ENCODE measurements around the gene PSMD13. TPM values are rescaled to one million over a fixed set of nuclear protein-coding genes. Genes with fewer than 3 reads are reported as not detected.
"Not testable (repeated sequence)": the region's sequence is repeated elsewhere in the genome, so short reads cannot be mapped to it uniquely, and the experiment has no call there.

The PSMD13 gene
- total and polyA plus RNA-seq, 2 experiments from 2014 or later = 91.8 to 146 TPM

- H3K9me3 ChIP-seq (ENCODE audit: low read depth) = no peaks in the 10 kb centered on the region
- H3K36me3 ChIP-seq (replicated peaks; ENCODE audit: insufficient read depth, low read depth) = no peaks in the 10 kb centered on the region
- no peaks in the 10 kb centered on the region for H4K20me1 ChIP-seq (ENCODE audit: insufficient read depth, poor library complexity, severe bottlenecking)
- H3K27me3 ChIP-seq = no peaks in the 10 kb centered on the region
- H2AFZ ChIP-seq = no peak overlapping the region
- DNase-seq (ENCODE audit: low spot score) = no peak
- no peak overlapping the region for H3K27ac ChIP-seq
- WGBS (ENCODE audit: low lambda C conversion rate, missing lambda C conversion rate) = 86% methylated on average over 21 of the region's 29 CpGs
- no peaks in the 10 kb centered on the region for H3K79me2 ChIP-seq
- no peak for TF ChIP-seq EZH2phosphoT487 (IDR thresholded peaks at IDR 0.05; ENCODE audit: low read depth, severe bottlenecking, unreplicated experiment)
- no peak for TF ChIP-seq EZH2 (IDR thresholded peaks at IDR 0.05; ENCODE audit: borderline replicate concordance)
- no peak for TF ChIP-seq CTCF (IDR thresholded peaks at IDR 0.05; ENCODE audit: poor library complexity)
- peaks cover 15% of the 10 kb centered on the region for H3K4me1 ChIP-seq (ENCODE audit: insufficient read depth)
- H3K9me2 ChIP-seq (replicated peaks; ENCODE audit: insufficient read depth) = no peaks in the 10 kb centered on the region
- H3K4me2 ChIP-seq = no peak overlapping the region
- no peak overlapping the region for H3K4me3 ChIP-seq
Observed at GRCh38 chr11:285021-285893, 48.5 kb downstream of the PSMD13 start.

- H3K4me3 ChIP-seq = no peak overlapping the region
- no peaks in the 10 kb centered on the region for H3K79me2 ChIP-seq
- no peaks in the 10 kb centered on the region for H4K20me1 ChIP-seq (ENCODE audit: insufficient read depth, poor library complexity, severe bottlenecking)
- H3K4me2 ChIP-seq = no peak overlapping the region
- no peaks in the 10 kb centered on the region for H3K9me2 ChIP-seq (replicated peaks; ENCODE audit: insufficient read depth)
- DNase-seq (ENCODE audit: low spot score) = no peak
- no peak for TF ChIP-seq EZH2 (IDR thresholded peaks at IDR 0.05; ENCODE audit: borderline replicate concordance)
- no peak for TF ChIP-seq CTCF (IDR thresholded peaks at IDR 0.05; ENCODE audit: poor library complexity)
- no peak for TF ChIP-seq EZH2phosphoT487 (IDR thresholded peaks at IDR 0.05; ENCODE audit: low read depth, severe bottlenecking, unreplicated experiment)
- 93% methylated on average over 8 of the region's 8 CpGs for WGBS (ENCODE audit: low lambda C conversion rate, missing lambda C conversion rate)
- H3K27ac ChIP-seq = no peak overlapping the region
- no peaks in the 10 kb centered on the region for H3K36me3 ChIP-seq (replicated peaks; ENCODE audit: insufficient read depth, low read depth)
- H3K9me3 ChIP-seq (ENCODE audit: low read depth) = no peaks in the 10 kb centered on the region
- no peak overlapping the region for H2AFZ ChIP-seq
- no peaks in the 10 kb centered on the region for H3K27me3 ChIP-seq
- peaks cover 19% of the 10 kb centered on the region for H3K4me1 ChIP-seq (ENCODE audit: insufficient read depth)
Observed at GRCh38 chr11:285894-286220, 49.1 kb downstream of the PSMD13 start.

- H3K36me3 ChIP-seq (replicated peaks; ENCODE audit: insufficient read depth, low read depth); DNase-seq (ENCODE audit: low spot score); H3K9me2 ChIP-seq (replicated peaks; ENCODE audit: insufficient read depth); H3K9me3 ChIP-seq (ENCODE audit: low read depth); H3K27me3 ChIP-seq; H4K20me1 ChIP-seq (ENCODE audit: insufficient read depth, poor library complexity, severe bottlenecking); H3K79me2 ChIP-seq; H3K27ac ChIP-seq; H3K4me2 ChIP-seq; H2AFZ ChIP-seq; H3K4me3 ChIP-seq: not testable (repeated sequence)
- peaks cover 19% of the 10 kb centered on the region for H3K4me1 ChIP-seq (ENCODE audit: insufficient read depth)
- WGBS (ENCODE audit: low lambda C conversion rate, missing lambda C conversion rate) = 90% methylated on average over 13 of the region's 27 CpGs
Observed at GRCh38 chr11:286977-287820, 50.4 kb downstream of the PSMD13 start.

Data from hepatocyte (in vitro differentiated cells).